ENCODE data around the gene JMJD1C. TPM values are rescaled to one million over a fixed set of nuclear protein-coding genes. Genes with fewer than 3 reads are reported as not detected.

The JMJD1C gene
- total and polyA plus RNA-seq, 2 donors (not counting 3 experiments of a cell fraction or from before 2014, with no cell fraction given) = 32.1 to 97.1 TPM

GRCh38 chr10:63140077-63140476 lies 325.7 kb downstream of the JMJD1C start:
- DNase-seq (ENCODE audit: low read depth, low spot score) (no peak), FAIRE-seq (no peak)
- H3K4me3 ChIP-seq (replicated peaks in 1 of 3; ENCODE audit: insufficient read depth in 1 of 3, low read depth in 1 of 3, low read length in 3 of 3) = no peak overlapping the region
- CTCF ChIA-PET = interaction anchor here (1.0 to 1.7 kb wide), 2 partner anchors 18 to 19 kb away, joined by 3 to 6 read pairs; no protein-coding TSS in a partner anchor
- TF ChIP-seq EZH2 (IDR thresholded peaks at IDR 0.05; ENCODE audit: borderline replicate concordance, low read depth, low read length, severe bottlenecking) (no peak), POLR2A (IDR thresholded peaks at IDR 0.05; ENCODE audit: low read depth, low read length) (no peak), POLR2AphosphoS5 (IDR thresholded peaks at IDR 0.05; ENCODE audit: insufficient read depth, low read depth, low read length) (no peak), JUN (IDR thresholded peaks at IDR 0.05; ENCODE audit: borderline replicate concordance, insufficient read depth, insufficient read length, low read depth) (no peak), GATA2 (IDR thresholded peaks at IDR 0.05; ENCODE audit: insufficient read depth, insufficient read length, low read depth, low read length) (no peak), CTCF (IDR thresholded peaks at IDR 0.05; ENCODE audit: extremely low read depth in 1 of 2, insufficient read depth in 1 of 2, low read depth in 1 of 2, low read length in 2 of 2) (no peak)
- no TSS peak for BruUV-seq (replicated peaks)
- H3K9ac ChIP-seq (replicated peaks; ENCODE audit: extremely low read depth, insufficient read depth, low read length) = no peak overlapping the region
- dilution Hi-C loops (cut with MboI; ENCODE audit: extremely low pct_ligation_motif_present, low sequenced_read_pairs) (no loop called here), intact Hi-C loops (cut with micrococcal nuclease) (no loop called here)
- H4K20me1 ChIP-seq (replicated peaks; ENCODE audit: control insufficient read depth, extremely low read depth, insufficient read depth, low read length) = peaks cover 3% of the 10 kb centered on the region
- no peaks in the 10 kb centered on the region for H3K4me1 ChIP-seq (ENCODE audit: control insufficient read depth, extremely low read depth, insufficient read depth, low read length)
- H3K36me3 ChIP-seq (ENCODE audit: control insufficient read depth in 2 of 2, extremely low read depth in 1 of 2, insufficient read depth in 2 of 2, low read length in 2 of 2) = no peaks in the 10 kb centered on the region
- H2AFZ ChIP-seq (ENCODE audit: low read depth, low read length) = no peak overlapping the region
- no peaks in the 10 kb centered on the region for H3K9me1 ChIP-seq (replicated peaks; ENCODE audit: control insufficient read depth, extremely low read depth, insufficient read depth, low read length)
- H3K9me3 ChIP-seq (replicated peaks; ENCODE audit: control insufficient read depth, insufficient read depth, low read length) = no peaks in the 10 kb centered on the region
- no peaks in the 10 kb centered on the region for H3K27me3 ChIP-seq (ENCODE audit: control insufficient read depth in 2 of 2, insufficient read depth in 2 of 2, low read length in 2 of 2)
- H3K79me2 ChIP-seq (ENCODE audit: control insufficient read depth, insufficient read depth, low read length) = peaks cover 80% of the 10 kb centered on the region
- no peak overlapping the region for H3K4me2 ChIP-seq (ENCODE audit: insufficient read depth, low read length)
- POLR2A ChIA-PET = interaction anchor here (0.6 kb wide), 1 partner anchor 17 kb away, joined by 3 read pairs; no protein-coding TSS in a partner anchor
- H3K27ac ChIP-seq (ENCODE audit: insufficient read depth, low read depth, low read length) = no peak overlapping the region

All from endothelial cell of umbilical vein (primary cell).